NCI-H1105 treated with DMSO at 0.1 percent for 48 hours (cell line): ENCODE measurements around the gene ARID2.

Experiments
- DNase-seq: peaks from one replicate; lab custom pipeline; 2025; lab: John Stamatoyannopoulos, UW

The ARID2 gene

GRCh38 chr12:45866299-45866698, 136.8 kb downstream of the ARID2 start:
- no peak for DNase-seq

GRCh38 chr12:45872446-45872845, 142.9 kb downstream of the ARID2 start:
- no peak for DNase-seq

GRCh38 chr12:45877069-45877468, 147.6 kb downstream of the ARID2 start:
- no peak for DNase-seq

- DNase-seq: no peak
Observed at GRCh38 chr12:45878630-45879255, 149.2 kb downstream of the ARID2 start.

GRCh38 chr12:45879363-45879895, 149.9 kb downstream of the ARID2 start:
- no peak for DNase-seq

- DNase-seq: peak; percentile 23
Observed at GRCh38 chr12:45880533-45880932, 151.0 kb downstream of the ARID2 start.

GRCh38 chr12:45883187-45883586, 153.7 kb downstream of the ARID2 start:
- no peak for DNase-seq

- no peak for DNase-seq
Observed at GRCh38 chr12:45886685-45887084, 157.2 kb downstream of the ARID2 start.

GRCh38 chr12:45887544-45887943, 158.0 kb downstream of the ARID2 start:
- no peak for DNase-seq

- DNase-seq: no peak
Observed at GRCh38 chr12:45890276-45890675, 160.8 kb downstream of the ARID2 start.

- DNase-seq: no peak
Observed at GRCh38 chr12:45893240-45893639, 163.7 kb downstream of the ARID2 start.

GRCh38 chr12:45895961-45896360, 166.5 kb downstream of the ARID2 start:
- DNase-seq: no peak

- DNase-seq: no peak
Observed at GRCh38 chr12:45898094-45898493, 168.6 kb downstream of the ARID2 start.

- no peak for DNase-seq
Observed at GRCh38 chr12:45907955-45908354, 178.4 kb downstream of the ARID2 start.

- no peak for DNase-seq
Observed at GRCh38 chr12:45909041-45909713, 179.7 kb downstream of the ARID2 start.

GRCh38 chr12:45912774-45913173, 183.3 kb downstream of the ARID2 start:
- DNase-seq: peak; percentile 96

GRCh38 chr12:45913631-45914030, 184.1 kb downstream of the ARID2 start:
- DNase-seq: no peak

GRCh38 chr12:45914090-45914489, 184.6 kb downstream of the ARID2 start:
- no peak for DNase-seq

GRCh38 chr12:45915405-45915804, 185.9 kb downstream of the ARID2 start:
- no peak for DNase-seq

- no peak for DNase-seq
Observed at GRCh38 chr12:45918818-45919217, 189.3 kb downstream of the ARID2 start.

- DNase-seq: no peak
Observed at GRCh38 chr12:45928309-45928708, 198.8 kb downstream of the ARID2 start.

GRCh38 chr12:45930369-45930768, 200.9 kb downstream of the ARID2 start:
- DNase-seq: no peak

- peak; percentile 8 for DNase-seq
Observed at GRCh38 chr12:45933504-45933903, 204.0 kb downstream of the ARID2 start.

- DNase-seq: peak; percentile 22
Observed at GRCh38 chr12:45934956-45935355, 205.4 kb downstream of the ARID2 start.
